NCI-H1417 (cell line): ENCODE measurements around the gene SND1.

Experiments used
- DNase-seq, 3 experiments: peaks; one replicate each; lab custom pipeline; 2025; lab: John Stamatoyannopoulos, UW

SND1 gene

GRCh38 chr7:127995881-127996215, 343.9 kb downstream of the SND1 start:
- DNase-seq = no peak

GRCh38 chr7:127996253-127997071, 344.5 kb downstream of the SND1 start:
- DNase-seq = no peak

DNA sequence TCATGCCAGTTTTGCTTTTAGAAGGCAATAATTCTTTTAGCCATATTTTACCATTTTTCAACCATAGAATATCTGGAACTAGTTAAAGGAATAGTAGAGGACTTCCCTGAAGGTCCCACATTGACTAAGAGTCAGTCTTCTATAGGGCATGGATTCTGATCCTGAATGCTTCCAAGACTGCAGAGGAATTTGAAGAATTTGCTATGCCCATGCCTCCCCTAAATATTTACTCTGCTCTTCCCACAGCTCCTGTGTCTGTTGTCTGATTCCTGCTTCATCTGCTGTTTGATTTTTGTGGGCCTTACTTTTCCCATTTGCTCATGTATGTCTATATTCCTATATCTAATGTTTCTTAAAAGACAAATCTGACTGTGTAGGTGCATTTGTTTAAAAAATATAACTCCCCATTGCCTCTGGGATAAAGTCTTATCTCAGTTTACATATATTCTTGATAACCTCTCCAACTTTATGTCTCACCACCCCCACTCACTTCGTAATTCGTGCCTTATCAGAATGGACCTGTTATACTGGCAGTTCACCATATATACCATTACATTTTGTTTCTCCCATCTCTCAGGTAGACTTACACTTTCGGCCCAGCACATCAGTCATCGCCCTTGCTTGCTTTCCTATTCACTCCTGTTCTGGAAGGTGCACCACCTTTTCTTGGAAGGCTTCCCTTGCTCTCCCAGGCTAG, 345.4 kb downstream of the SND1 start:
- no peak for DNase-seq

DNA sequence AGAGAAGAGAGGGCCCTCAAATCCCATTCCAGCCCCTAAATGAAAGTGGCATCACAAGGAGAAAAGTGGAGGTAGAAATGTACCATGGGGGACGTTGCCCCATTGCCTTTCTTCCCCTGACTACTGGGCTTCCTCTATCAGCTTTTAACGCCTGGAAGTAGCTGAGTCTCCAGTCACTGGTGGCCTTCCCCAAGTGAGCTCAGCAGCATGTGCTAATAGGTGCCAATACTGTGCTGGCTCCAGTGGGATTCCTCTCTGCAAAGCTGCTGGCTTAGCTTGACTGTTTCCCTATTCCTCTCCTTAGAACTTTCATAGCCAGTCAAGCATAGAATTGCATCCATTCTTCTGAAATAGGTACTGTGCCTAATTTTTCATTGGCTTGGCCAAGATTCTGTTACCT, 346.7 kb downstream of the SND1 start:
- DNase-seq = no peak

GRCh38 chr7:128000048-128000447, 348.1 kb downstream of the SND1 start:
- no peak for DNase-seq

DNA sequence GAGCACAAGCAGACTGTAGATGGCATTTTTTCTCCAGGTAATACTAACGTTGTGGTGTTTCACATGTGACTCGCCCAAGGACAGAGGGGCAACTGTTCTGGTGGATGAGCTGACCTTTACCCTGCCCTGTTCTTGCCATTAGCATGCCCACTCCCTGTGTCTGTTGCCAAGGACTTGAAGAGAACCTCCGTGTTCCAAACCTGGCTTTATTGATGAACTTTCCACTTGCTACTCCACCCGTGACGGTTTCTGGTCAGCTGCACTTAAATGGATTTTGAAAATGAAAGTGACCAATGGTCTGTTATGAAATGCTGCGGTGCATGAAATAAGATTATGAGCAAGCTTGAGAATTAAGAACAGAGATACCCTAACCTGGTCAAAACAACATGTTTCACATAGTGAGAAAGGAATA, 348.9 kb downstream of the SND1 start:
- DNase-seq = no peak

DNA sequence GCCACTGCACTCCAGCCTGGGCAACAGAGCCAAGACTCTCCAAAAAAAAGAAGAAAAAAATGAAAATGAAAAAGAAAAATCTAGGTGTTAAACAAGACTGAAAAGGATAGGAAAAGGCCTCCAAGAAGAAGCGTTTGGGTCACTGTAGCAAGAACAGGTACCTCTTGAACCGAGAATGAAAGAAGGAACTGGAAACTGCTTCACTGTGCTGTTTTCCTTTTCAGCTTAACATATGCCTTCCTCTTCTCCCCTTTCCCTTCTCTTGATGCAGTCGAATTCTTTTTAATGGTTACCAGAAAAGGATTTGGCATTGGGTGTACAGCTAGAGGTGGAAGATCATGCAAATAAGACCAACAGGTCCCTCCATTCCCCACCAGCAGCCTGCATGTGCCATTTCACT, 351.2 kb downstream of the SND1 start:
- no peak for DNase-seq

DNA sequence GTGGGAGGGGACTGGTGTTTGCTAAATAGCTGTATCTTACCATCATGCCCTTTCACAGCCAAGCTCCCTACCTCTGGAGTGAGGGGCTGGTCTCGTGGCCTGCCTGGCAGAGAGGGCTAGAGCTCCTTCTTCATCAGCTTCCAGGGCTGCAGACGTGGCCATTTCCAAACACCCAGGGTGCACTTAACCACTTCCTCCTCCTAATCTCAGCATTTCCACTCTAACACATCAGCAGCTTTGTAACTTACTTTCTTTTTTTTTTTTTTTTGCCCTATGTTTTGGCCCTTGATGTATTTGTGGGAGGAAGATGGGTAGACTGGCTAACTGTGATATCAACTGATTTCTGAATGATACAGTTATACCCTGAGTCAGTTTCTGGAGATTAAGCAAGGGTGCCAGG, 351.8 kb downstream of the SND1 start:
- DNase-seq = no peak

- no peak for DNase-seq
Measured at GRCh38 chr7:128004623-128005022, 352.6 kb downstream of the SND1 start.

- peak; percentile 21 to 84 (median 42) for DNase-seq
Measured at GRCh38 chr7:128005117-128005516, 353.1 kb downstream of the SND1 start.

DNA sequence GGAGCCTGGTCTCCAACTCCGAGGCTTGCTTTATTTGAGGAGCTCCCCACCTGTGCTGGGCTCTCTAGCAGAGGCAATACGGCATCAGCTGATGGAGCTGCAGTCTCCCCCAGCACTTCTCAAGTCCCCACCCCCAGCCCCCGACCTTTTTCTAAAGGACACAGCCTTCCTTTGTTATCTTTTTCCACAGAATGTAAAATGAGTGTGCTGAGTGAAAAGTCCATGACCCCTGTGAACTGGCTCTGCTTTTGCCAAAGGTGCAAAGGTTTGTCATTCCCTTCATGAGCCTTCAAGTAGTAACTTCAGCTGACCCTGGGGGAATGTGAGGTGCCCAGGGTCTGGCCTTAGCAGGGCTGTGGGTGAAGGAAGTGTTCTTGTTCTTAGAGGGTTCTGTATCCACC, 353.8 kb downstream of the SND1 start:
- DNase-seq = no peak

DNA sequence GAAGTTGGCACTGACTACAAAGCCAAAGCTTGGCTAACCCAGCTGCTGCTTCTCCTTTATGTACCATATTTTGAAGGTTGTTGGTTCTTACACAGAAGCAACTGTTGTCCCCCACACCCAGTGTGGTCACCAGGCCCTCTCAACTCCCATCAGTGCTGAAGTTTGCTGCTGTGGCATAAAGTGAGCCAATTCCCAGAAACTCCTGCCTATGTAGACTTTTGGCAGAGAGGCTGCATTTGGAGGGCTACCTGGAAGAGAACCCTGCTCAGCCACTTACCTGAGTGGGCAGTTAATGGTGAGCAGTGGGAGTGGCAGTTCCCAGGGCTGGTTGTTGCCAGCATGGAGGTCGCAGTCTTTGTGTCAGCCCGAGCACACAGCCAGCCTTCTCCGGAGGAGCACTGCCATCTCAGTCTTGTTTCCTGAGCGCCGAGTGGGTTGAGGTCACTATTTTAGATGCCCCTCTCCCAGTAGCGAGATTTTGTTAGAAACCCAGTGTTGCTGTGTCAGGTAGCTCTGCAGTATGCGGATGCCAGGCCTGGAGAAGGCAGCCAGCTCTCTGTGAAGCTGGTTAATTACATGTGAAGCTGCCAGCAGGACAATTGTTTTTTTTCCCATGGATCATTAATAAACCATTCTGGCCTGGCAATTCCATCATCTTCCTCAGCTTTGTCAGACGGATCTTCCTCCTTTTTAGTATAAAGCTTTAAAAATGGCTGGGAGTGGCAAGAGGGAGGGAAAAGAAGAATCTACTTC, 354.7 kb downstream of the SND1 start:
- DNase-seq = no peak

DNA sequence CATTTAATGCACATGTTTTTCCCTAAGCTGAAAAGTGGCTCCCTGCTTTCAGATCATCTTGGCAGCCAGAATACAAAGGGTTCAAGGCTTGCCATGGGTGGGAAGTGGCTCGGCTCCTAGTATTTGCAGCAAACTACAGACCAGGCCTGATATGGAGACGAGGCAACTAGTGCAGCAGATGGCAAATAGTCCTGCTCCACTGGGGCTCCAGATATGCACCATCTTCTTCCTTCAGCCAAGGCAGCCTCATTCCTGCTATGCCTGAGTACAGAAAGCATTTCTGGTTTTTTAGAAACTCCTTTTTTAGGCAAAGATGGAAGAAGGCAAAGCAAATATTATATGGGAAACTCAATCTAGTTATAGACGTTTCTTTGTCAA, 355.3 kb downstream of the SND1 start:
- DNase-seq = no peak

DNA sequence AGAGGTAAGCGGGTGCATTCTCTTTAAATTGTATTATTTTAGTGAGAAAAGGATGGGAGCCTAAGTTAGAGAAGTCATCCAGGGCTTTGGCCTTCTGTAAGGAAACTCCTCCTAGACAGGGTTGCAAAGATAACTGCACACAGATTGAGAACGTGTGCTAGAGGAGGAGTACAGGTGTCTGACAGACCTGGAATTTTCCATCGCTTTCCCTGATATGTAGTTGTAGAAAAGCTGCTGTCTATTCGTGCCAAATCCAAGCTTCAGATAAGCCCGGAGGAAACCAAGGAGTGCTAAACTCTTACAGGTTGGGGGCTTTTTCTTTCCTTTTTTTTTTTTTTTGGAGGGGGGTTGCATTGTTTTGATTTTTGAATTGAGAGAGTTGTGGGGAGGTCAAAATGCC, 356.1 kb downstream of the SND1 start:
- no peak for DNase-seq

- peak in 1 of 3 experiments; percentile 44 for DNase-seq
Measured at GRCh38 chr7:128008744-128009143, 356.8 kb downstream of the SND1 start.

DNA sequence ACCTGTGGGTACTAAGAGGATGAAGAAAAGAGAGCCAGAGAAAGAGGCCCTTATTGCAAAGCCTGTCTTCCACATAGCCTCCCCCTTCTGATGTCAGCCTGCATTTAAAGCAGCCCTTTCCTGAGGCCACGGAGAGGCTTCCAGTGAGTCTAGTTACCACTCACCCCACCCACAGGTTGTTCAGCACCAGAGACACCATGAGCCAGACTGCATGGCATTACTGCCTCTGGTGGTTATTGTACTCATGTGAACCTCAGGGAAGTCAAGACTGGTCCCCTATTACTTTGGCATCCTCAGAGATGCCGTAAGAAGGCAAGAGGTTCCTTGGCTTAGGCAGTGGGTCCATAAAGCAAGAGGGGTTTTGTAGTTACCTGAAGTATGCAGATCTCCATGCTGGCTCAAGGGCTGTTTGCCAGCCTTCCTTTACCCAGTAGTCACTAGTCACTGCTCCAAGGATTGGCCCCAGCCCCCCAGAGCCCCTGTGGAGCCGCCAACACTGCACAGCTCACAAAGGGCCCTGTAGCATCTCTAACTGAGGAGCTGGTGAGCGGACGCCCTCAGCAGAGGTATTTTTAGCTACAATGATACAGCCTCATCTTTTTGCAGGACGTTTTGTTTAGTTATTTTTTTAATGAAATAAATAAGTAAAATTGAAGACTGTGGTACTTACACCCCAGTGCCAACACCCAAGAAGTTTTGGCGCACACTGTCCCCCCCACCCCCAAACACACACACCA, 358.6 kb downstream of the SND1 start:
- no peak for DNase-seq

GRCh38 chr7:128011131-128011661, 359.2 kb downstream of the SND1 start:
- no peak for DNase-seq

GRCh38 chr7:128014811-128015210, 362.8 kb downstream of the SND1 start:
- DNase-seq = peak in 1 of 3 experiments; percentile 13

DNA sequence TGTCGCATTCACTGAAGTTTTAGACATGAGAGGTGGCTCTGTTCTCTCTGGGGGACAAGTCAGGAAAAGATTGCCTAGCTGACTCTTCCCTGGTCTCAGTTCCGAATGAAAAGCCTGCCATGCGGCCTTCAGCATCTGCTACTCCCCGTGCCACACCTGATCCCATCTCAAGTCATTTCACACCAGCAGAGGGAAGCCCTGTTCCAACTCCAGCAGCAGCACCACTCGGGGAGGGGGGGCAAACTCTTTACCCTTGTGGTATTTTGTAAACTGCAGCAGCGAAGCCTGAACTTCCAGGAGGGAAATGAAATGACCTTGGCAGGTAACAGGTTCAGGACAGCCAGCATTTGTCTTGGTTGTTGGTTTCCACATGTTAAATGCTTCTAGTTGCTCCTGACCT, 365.5 kb downstream of the SND1 start:
- no peak for DNase-seq

DNA sequence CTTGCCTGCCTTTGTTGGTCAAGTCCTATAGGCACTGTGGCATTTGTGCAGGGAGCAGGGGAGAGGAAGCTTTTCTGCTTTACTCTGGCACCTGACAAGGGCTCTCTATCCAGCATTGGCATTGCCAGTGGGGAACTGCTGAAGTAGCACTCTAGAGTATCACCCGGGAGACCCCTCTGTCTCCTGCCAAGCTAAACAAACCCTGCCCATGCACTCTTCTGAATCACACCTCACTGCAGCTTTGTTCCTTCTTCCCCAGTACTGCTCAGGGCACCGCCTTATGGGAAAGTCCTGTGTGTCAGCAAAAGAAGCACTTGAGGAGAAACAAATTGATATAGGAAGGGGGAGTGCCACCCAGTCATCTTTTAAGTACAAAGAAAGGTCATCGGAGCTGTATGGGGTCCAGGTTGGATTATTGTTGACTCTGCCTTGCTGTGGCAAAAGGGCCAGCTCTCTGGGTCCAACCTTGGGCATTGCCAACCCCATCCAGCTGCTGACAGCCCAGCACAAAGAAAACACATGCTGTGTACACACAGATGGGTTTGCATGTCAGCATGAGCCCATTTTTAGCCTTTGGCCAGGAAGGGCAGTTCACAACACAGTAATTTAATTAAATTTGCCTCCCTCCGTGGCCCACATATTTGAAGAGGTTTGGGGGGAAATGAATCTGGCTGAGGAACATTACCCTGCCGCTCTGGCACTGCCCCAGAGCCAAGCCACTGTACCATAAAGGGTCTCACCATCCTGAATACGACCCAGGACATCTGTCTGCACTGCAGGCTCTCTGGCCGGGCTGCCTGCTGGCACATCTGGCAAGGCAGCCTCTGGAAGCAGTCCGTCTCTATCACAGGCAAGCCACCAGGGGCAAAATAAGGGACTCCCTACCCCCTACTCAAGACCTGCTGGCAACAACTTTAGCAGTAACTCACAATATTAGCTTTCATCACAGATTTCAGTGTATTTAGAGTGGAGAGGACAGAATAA, 366.2 kb downstream of the SND1 start:
- peak in 2 of 3 experiments; percentile 73 to 89 for DNase-seq

DNA sequence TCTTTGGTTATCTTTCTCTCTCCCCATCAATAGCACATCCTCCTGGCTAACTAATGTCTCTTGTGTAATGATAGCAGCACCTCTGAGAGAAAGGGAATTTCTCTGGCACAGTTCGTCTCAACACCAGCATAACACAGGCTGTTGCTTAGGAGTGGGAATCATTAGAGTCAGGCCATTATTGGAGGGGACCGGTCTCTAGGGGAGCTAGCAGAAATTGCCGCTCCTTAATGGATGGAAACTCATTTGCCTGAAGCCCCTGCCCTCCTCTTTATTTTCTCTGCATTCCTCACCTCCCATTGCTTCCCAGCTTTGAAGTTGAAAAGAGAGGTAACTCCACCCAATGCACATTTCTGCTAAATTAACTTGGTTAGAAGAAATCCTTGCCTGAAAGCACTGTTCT, 367.3 kb downstream of the SND1 start:
- no peak for DNase-seq
